ENCODE measurements around the gene HOOK1.

The HOOK1 gene

GRCh38 chr1:59901770-59902388 is 87.1 kb downstream of the HOOK1 start:
- Histone ChIP-seq H3K79me2 (ENCODE audit: insufficient read depth, low read length) (no peaks in the 10 kb centered on the region), H3K36me3 (ENCODE audit: insufficient read depth, low read length) (no peaks in the 10 kb centered on the region), H3K27me3 (ENCODE audit: insufficient read depth, low read length, poor library complexity, severe bottlenecking) (no peaks in the 10 kb centered on the region), H3K9me3 (ENCODE audit: insufficient read depth, low read depth, low read length) (no peaks in the 10 kb centered on the region), H3K9ac (ENCODE audit: low read depth, low read length, poor library complexity, severe bottlenecking) (no peak overlapping the region), H3K4me3 (ENCODE audit: low read length, poor library complexity, severe bottlenecking) (no peak overlapping the region), H3K4me1 (ENCODE audit: insufficient read depth, low read length, poor library complexity, severe bottlenecking) (no peaks in the 10 kb centered on the region), H3K9me2 (replicated peaks; ENCODE audit: low read depth, low read length) (no peaks in the 10 kb centered on the region), H3F3A (ENCODE audit: low read depth) (no peaks in the 10 kb centered on the region), H2AFZ (ENCODE audit: low read length) (no peak overlapping the region), H3K4me2 (ENCODE audit: low read depth, low read length, poor library complexity, severe bottlenecking) (no peak overlapping the region), H4K20me1 (ENCODE audit: insufficient read depth, low read length, poor library complexity, severe bottlenecking) (no peaks in the 10 kb centered on the region)
- TF ChIP-seq CTCF (conservative IDR thresholded peaks at IDR 0.05; ENCODE audit: low read length) (no peak), EZH2phosphoT487 (IDR thresholded peaks at IDR 0.05; ENCODE audit: borderline replicate concordance) (no peak)

GRCh38 chr1:59903141-59903754 is 88.5 kb downstream of the HOOK1 start:
- no peaks in the 10 kb centered on the region for H3K9me2 ChIP-seq (replicated peaks; ENCODE audit: low read depth, low read length)
- H3F3A ChIP-seq (ENCODE audit: low read depth): no peaks in the 10 kb centered on the region
- H3K4me2 ChIP-seq (ENCODE audit: low read depth, low read length, poor library complexity, severe bottlenecking): no peak overlapping the region
- 0 out of 2 replicates have a peak overlapping the region, but pooled peaks have one; percentile 30 for H2AFZ ChIP-seq (ENCODE audit: low read length)
- no peaks in the 10 kb centered on the region for H3K27me3 ChIP-seq (ENCODE audit: insufficient read depth, low read length, poor library complexity, severe bottlenecking)
- no peaks in the 10 kb centered on the region for H3K79me2 ChIP-seq (ENCODE audit: insufficient read depth, low read length)
- no peak for TF ChIP-seq EZH2phosphoT487 (IDR thresholded peaks at IDR 0.05; ENCODE audit: borderline replicate concordance)
- peak; percentile 78 for TF ChIP-seq CTCF (conservative IDR thresholded peaks at IDR 0.05; ENCODE audit: low read length)
- no peak overlapping the region for H3K4me3 ChIP-seq (ENCODE audit: low read length, poor library complexity, severe bottlenecking)
- H3K9me3 ChIP-seq (ENCODE audit: insufficient read depth, low read depth, low read length): no peaks in the 10 kb centered on the region
- no peaks in the 10 kb centered on the region for H3K4me1 ChIP-seq (ENCODE audit: insufficient read depth, low read length, poor library complexity, severe bottlenecking)
- H3K36me3 ChIP-seq (ENCODE audit: insufficient read depth, low read length): no peaks in the 10 kb centered on the region
- no peaks in the 10 kb centered on the region for H4K20me1 ChIP-seq (ENCODE audit: insufficient read depth, low read length, poor library complexity, severe bottlenecking)
- no peak overlapping the region for H3K9ac ChIP-seq (ENCODE audit: low read depth, low read length, poor library complexity, severe bottlenecking)

- TF ChIP-seq CTCF (conservative IDR thresholded peaks at IDR 0.05; ENCODE audit: low read length): no peak
- TF ChIP-seq EZH2phosphoT487 (IDR thresholded peaks at IDR 0.05; ENCODE audit: borderline replicate concordance): no peak
These were observed 92.2 kb downstream of the HOOK1 start for GRCh38 chr1:59906931-59907330.

More at GRCh38 chr1:59906931-59907330, 92.2 kb downstream of the HOOK1 start:
- no peaks in the 10 kb centered on the region for H3K79me2 ChIP-seq (ENCODE audit: insufficient read depth, low read length)
- H3K4me1 ChIP-seq (ENCODE audit: insufficient read depth, low read length, poor library complexity, severe bottlenecking): no peaks in the 10 kb centered on the region
- no peak overlapping the region for H3K9ac ChIP-seq (ENCODE audit: low read depth, low read length, poor library complexity, severe bottlenecking)
- no peaks in the 10 kb centered on the region for H3K36me3 ChIP-seq (ENCODE audit: insufficient read depth, low read length)
- no peaks in the 10 kb centered on the region for H3K9me2 ChIP-seq (replicated peaks; ENCODE audit: low read depth, low read length)
- no peak overlapping the region for H3K4me3 ChIP-seq (ENCODE audit: low read length, poor library complexity, severe bottlenecking)
- H4K20me1 ChIP-seq (ENCODE audit: insufficient read depth, low read length, poor library complexity, severe bottlenecking): no peaks in the 10 kb centered on the region
- H3K27me3 ChIP-seq (ENCODE audit: insufficient read depth, low read length, poor library complexity, severe bottlenecking): no peaks in the 10 kb centered on the region
- no peaks in the 10 kb centered on the region for H3F3A ChIP-seq (ENCODE audit: low read depth)
- H2AFZ ChIP-seq (ENCODE audit: low read length): no peak overlapping the region
- H3K4me2 ChIP-seq (ENCODE audit: low read depth, low read length, poor library complexity, severe bottlenecking): no peak overlapping the region
- no peaks in the 10 kb centered on the region for H3K9me3 ChIP-seq (ENCODE audit: insufficient read depth, low read depth, low read length)

All from Loucy (cell line).